Measurements from ENCODE around the gene MTRF1L.
A peak's percentile ranks its signal among the peaks of the same experiment; 100 is the strongest.

MTRF1L gene

GRCh38 chr6:153002613-153003365 is at the start of gene MTRF1L:
TSS of gene MTRF1L (minus strand) at chr6:153002709. CDS start at chr6:153002685, 24 bp downstream.
- peak; percentile 94 for DNase-seq (ENCODE audit: low spot score)

GRCh38 chr6:153051801-153052200 is 49.3 kb upstream of the MTRF1L start:
- no peak for DNase-seq (ENCODE audit: low spot score)

GRCh38 chr6:153048631-153049030 is 46.1 kb upstream of the MTRF1L start:
- no peak for DNase-seq (ENCODE audit: low spot score)

GRCh38 chr6:153047386-153047785 is 44.9 kb upstream of the MTRF1L start:
- DNase-seq (ENCODE audit: low spot score): no peak

- no peak for DNase-seq (ENCODE audit: low spot score)
These were observed 42.8 kb upstream of the MTRF1L start for GRCh38 chr6:153045271-153045670.

- DNase-seq (ENCODE audit: low spot score): no peak
These were observed 41.8 kb upstream of the MTRF1L start for GRCh38 chr6:153044295-153044694.

GRCh38 chr6:153043719-153044118 is 41.2 kb upstream of the MTRF1L start:
- no peak for DNase-seq (ENCODE audit: low spot score)

GRCh38 chr6:153038378-153039057 is 36.0 kb upstream of the MTRF1L start:
- DNase-seq (ENCODE audit: low spot score): no peak

GRCh38 chr6:153034139-153034538 is 31.6 kb upstream of the MTRF1L start:
- DNase-seq (ENCODE audit: low spot score): no peak

GRCh38 chr6:153032255-153032882 is 29.9 kb upstream of the MTRF1L start:
- peak; percentile 3 for DNase-seq (ENCODE audit: low spot score)

- no peak for DNase-seq (ENCODE audit: low spot score)
These were observed 28.9 kb upstream of the MTRF1L start for GRCh38 chr6:153031335-153031955.

- no peak for DNase-seq (ENCODE audit: low spot score)
These were observed 26.5 kb upstream of the MTRF1L start for GRCh38 chr6:153028963-153029362.

- no peak for DNase-seq (ENCODE audit: low spot score)
These were observed 25.8 kb upstream of the MTRF1L start for GRCh38 chr6:153028286-153028685.

GRCh38 chr6:153027480-153027879 is 25.0 kb upstream of the MTRF1L start:
- DNase-seq (ENCODE audit: low spot score): no peak

- DNase-seq (ENCODE audit: low spot score): no peak
These were observed 22.2 kb upstream of the MTRF1L start for GRCh38 chr6:153024709-153025017.

- peak; percentile 28 for DNase-seq (ENCODE audit: low spot score)
These were observed 21.6 kb upstream of the MTRF1L start for GRCh38 chr6:153023977-153024708.

GRCh38 chr6:153018355-153018754 is 15.8 kb upstream of the MTRF1L start:
- no peak for DNase-seq (ENCODE audit: low spot score)

- no peak for DNase-seq (ENCODE audit: low spot score)
These were observed 14.3 kb upstream of the MTRF1L start for GRCh38 chr6:153016846-153017245.

- no peak for DNase-seq (ENCODE audit: low spot score)
These were observed 12.7 kb upstream of the MTRF1L start for GRCh38 chr6:153015094-153015640.

- no peak for DNase-seq (ENCODE audit: low spot score)
These were observed 10.9 kb upstream of the MTRF1L start for GRCh38 chr6:153013438-153013837.

GRCh38 chr6:153012856-153013255 is 10.3 kb upstream of the MTRF1L start:
- DNase-seq (ENCODE audit: low spot score): no peak

- DNase-seq (ENCODE audit: low spot score): peak; percentile 36
These were observed 819 bp upstream of the MTRF1L start for GRCh38 chr6:153003366-153003690.

All from putamen (tissue), 1 donor.